NCI-H1930 (cell line): ENCODE measurements around the gene CIP2A.
"Not testable (repeated sequence)": the region's sequence is repeated elsewhere in the genome, so short reads cannot be mapped to it uniquely, and the experiment has no call there.

Source experiments
- DNase-seq, 2 experiments: peaks; one replicate each; lab custom pipeline; 2025; lab: John Stamatoyannopoulos, UW

CIP2A gene

GRCh38 chr3:108589081-108589997, at the start of gene CIP2A, which contains the start of gene DZIP3:
CIP2A (minus strand) TSS chr3:108589438; CDS start chr3:108589375, 63 bp downstream.
DZIP3 (plus strand) TSS chr3:108589722; CDS start chr3:108605407, 15,685 bp downstream.
- DNase-seq, result peak; percentile 90 to 94

- no peak for DNase-seq
Measured at GRCh38 chr3:108629974-108630373, 40.7 kb upstream of the CIP2A start.

GRCh38 chr3:108623504-108623903, 34.3 kb upstream of the CIP2A start:
- DNase-seq, result no peak

- no peak for DNase-seq
Measured at GRCh38 chr3:108620250-108620649, 31.0 kb upstream of the CIP2A start.

GRCh38 chr3:108616090-108616489, 26.9 kb upstream of the CIP2A start:
- not testable (repeated sequence) for DNase-seq

- DNase-seq, result no peak
Measured at GRCh38 chr3:108610651-108611050, 21.4 kb upstream of the CIP2A start.

GRCh38 chr3:108608750-108609149, 19.5 kb upstream of the CIP2A start:
- DNase-seq, result no peak

GRCh38 chr3:108605491-108605890, 16.3 kb upstream of the CIP2A start:
- no peak for DNase-seq

GRCh38 chr3:108605028-108605427, 15.8 kb upstream of the CIP2A start:
- no peak for DNase-seq

GRCh38 chr3:108603691-108604090, 14.5 kb upstream of the CIP2A start:
- no peak for DNase-seq

- DNase-seq, result no peak
Measured at GRCh38 chr3:108602935-108603294, 13.7 kb upstream of the CIP2A start.

GRCh38 chr3:108602249-108602934, 13.2 kb upstream of the CIP2A start:
- no peak for DNase-seq

- no peak for DNase-seq
Measured at GRCh38 chr3:108599677-108600409, 10.6 kb upstream of the CIP2A start.

- DNase-seq, result no peak
Measured at GRCh38 chr3:108598375-108598774, 9.1 kb upstream of the CIP2A start.

- no peak for DNase-seq
Measured at GRCh38 chr3:108595321-108595720, 6.1 kb upstream of the CIP2A start.

- DNase-seq, result no peak
Measured at GRCh38 chr3:108590460-108590859, 1.2 kb upstream of the CIP2A start.

- no peak for DNase-seq
Measured at GRCh38 chr3:108589998-108590323, 723 bp upstream of the CIP2A start.

- no peak for DNase-seq
Measured at GRCh38 chr3:108588601-108589000, 637 bp downstream of the CIP2A start.

GRCh38 chr3:108578064-108578463, 11.2 kb downstream of the CIP2A start:
- DNase-seq, result no peak

GRCh38 chr3:108569336-108569735, 19.9 kb downstream of the CIP2A start:
- DNase-seq, result no peak

GRCh38 chr3:108566599-108566998, 22.6 kb downstream of the CIP2A start:
- peak in 1 of 2 experiments; percentile 5 for DNase-seq

GRCh38 chr3:108565506-108565905, 23.7 kb downstream of the CIP2A start:
- DNase-seq, result no peak

- no peak for DNase-seq
Measured at GRCh38 chr3:108564564-108564963, 24.7 kb downstream of the CIP2A start.
